Neural crest cell (in vitro differentiated cells): ENCODE measurements around the gene RIMKLA. TPM values are rescaled to one million over a fixed set of nuclear protein-coding genes. Genes with fewer than 3 reads are reported as not detected.

ENCODE experiments used
- DNase-seq: peaks from one replicate; pipeline ENCODE4 v3.0.0; 2021; ENCODE audit warnings: low read depth, mixed read lengths, low spot score
- H3K27ac Mint-ChIP-seq: one replicate; pipeline ENCODE4 v1.8.0; 2021; ENCODE audit warnings: mild to moderate bottlenecking, mixed read lengths; ENCODE audit not compliant: unreplicated experiment
- H3K27me3 Mint-ChIP-seq: 2 replicates; pipeline ENCODE4 v1.8.0; 2021; ENCODE audit warnings: low read depth, mild to moderate bottlenecking, mixed read lengths
- H3K36me3 Mint-ChIP-seq: 2 replicates; pipeline ENCODE4 v1.8.0; 2021; ENCODE audit warnings: low read depth, mild to moderate bottlenecking, mixed read lengths
- H3K4me1 Mint-ChIP-seq: 2 replicates; pipeline ENCODE4 v1.8.0; 2021; ENCODE audit warnings: mixed read lengths
- H3K4me3 Mint-ChIP-seq: one replicate; pipeline ENCODE4 v1.8.0; 2021; ENCODE audit warnings: mild to moderate bottlenecking, mixed read lengths
- H3K9me3 Mint-ChIP-seq: 2 replicates; pipeline ENCODE4 v1.8.0; 2021; ENCODE audit warnings: mixed read lengths
- CTCF ChIP-seq: fragments of 200-600 bp; sonication (generic); conservative IDR thresholded peaks from 2 replicates; pipeline ENCODE4 v1.5.0; 2021; ENCODE audit warnings: antibody characterized with exemption, mild to moderate bottlenecking
- long read RNA-seq: library from polyadenylated mRNA; unstranded; transcript quantifications from one replicate; pipeline ENCODE4 v2.0.0, GENCODE V29; 2020
- total RNA-seq: library from RNA; stranded (reverse); gene quantifications from 2 replicates; pipeline ENCODE4 v1.2.1, GENCODE V29; 2021

Gene RIMKLA
- total RNA-seq: 2.7 and 3.4 TPM in 2 replicates
- long read RNA-seq, full-length matches to known transcripts: 2 of 4 reads
- long read RNA-seq, partial matches to known transcripts: 0 of 4 reads
- long read RNA-seq, other reads (novel, unspliced or antisense): 2 of 4 reads

GRCh38 chr1:42380586-42381279 is at the start of gene RIMKLA:
Gene RIMKLA (plus strand): TSS chr1:42380792. CDS start chr1:42380935, 143 bp downstream.
- TF ChIP-seq CTCF: no peak
- peaks cover 82% of the 10 kb centered on the region for H3K27me3 Mint-ChIP-seq
- no peaks in the 10 kb centered on the region for H3K36me3 Mint-ChIP-seq
- peaks cover 9% of the 10 kb centered on the region for H3K4me1 Mint-ChIP-seq
- no peaks in the 10 kb centered on the region for H3K9me3 Mint-ChIP-seq
- H3K4me3 Mint-ChIP-seq: peak within 1 kb of the TSS; percentile 86
- H3K27ac Mint-ChIP-seq: no peak within 1 kb of the TSS
- peak; percentile 57 for DNase-seq

GRCh38 chr1:42332877-42333276 is 47.7 kb upstream of the RIMKLA start:
- peaks cover 46% of the 10 kb centered on the region for H3K4me1 Mint-ChIP-seq
- no peaks in the 10 kb centered on the region for H3K27me3 Mint-ChIP-seq
- no peaks in the 10 kb centered on the region for H3K36me3 Mint-ChIP-seq
- no peak for DNase-seq
- no peaks in the 10 kb centered on the region for H3K9me3 Mint-ChIP-seq
- H3K4me3 Mint-ChIP-seq: peak overlapping the region; percentile 91
- TF ChIP-seq CTCF: no peak
- H3K27ac Mint-ChIP-seq: no peak overlapping the region

GRCh38 chr1:42333662-42334239 is 46.8 kb upstream of the RIMKLA start:
- peaks cover 46% of the 10 kb centered on the region for H3K4me1 Mint-ChIP-seq
- no peak for DNase-seq
- peak overlapping the region; percentile 91 for H3K4me3 Mint-ChIP-seq
- H3K27ac Mint-ChIP-seq: peak overlapping the region; percentile 90
- H3K36me3 Mint-ChIP-seq: no peaks in the 10 kb centered on the region
- H3K27me3 Mint-ChIP-seq: no peaks in the 10 kb centered on the region
- no peak for TF ChIP-seq CTCF
- no peaks in the 10 kb centered on the region for H3K9me3 Mint-ChIP-seq

GRCh38 chr1:42334240-42335049 is 46.1 kb upstream of the RIMKLA start:
- H3K27ac Mint-ChIP-seq: peak overlapping the region; percentile 90
- peaks cover under 1% of the 10 kb centered on the region for H3K27me3 Mint-ChIP-seq
- peak overlapping the region; percentile 91 for H3K4me3 Mint-ChIP-seq
- H3K36me3 Mint-ChIP-seq: no peaks in the 10 kb centered on the region
- peak; percentile 48 for DNase-seq
- no peak for TF ChIP-seq CTCF
- H3K9me3 Mint-ChIP-seq: no peaks in the 10 kb centered on the region
- peaks cover 43% of the 10 kb centered on the region for H3K4me1 Mint-ChIP-seq

GRCh38 chr1:42335050-42335808 is 45.4 kb upstream of the RIMKLA start, which contains the start of gene FOXJ3:
Gene FOXJ3 (minus strand): TSS chr1:42335235. CDS start chr1:42311093, 24,142 bp downstream.
- peak; percentile 93 for DNase-seq
- Mint-ChIP-seq H3K4me1 (peaks cover 35% of the 10 kb centered on the region), H3K27me3 (peaks cover 8% of the 10 kb centered on the region), H3K27ac (peak within 1 kb of the TSS; percentile 90), H3K36me3 (no peaks in the 10 kb centered on the region), H3K9me3 (no peaks in the 10 kb centered on the region), H3K4me3 (peak within 1 kb of the TSS; percentile 91)
- TF ChIP-seq CTCF: no peak
